Embryonic facial prominence (tissue), 1 donor: ENCODE measurements around the gene RASL11B.
"Not testable (repeated sequence)": the region's sequence is repeated elsewhere in the genome, so short reads cannot be mapped to it uniquely, and the experiment has no call there.

ENCODE experiments used
- DNase-seq: peaks from one replicate; pipeline ENCODE4 v3.0.0-alpha.2; 2016; ENCODE audit errors: extremely low spot score

Gene RASL11B, protein sequence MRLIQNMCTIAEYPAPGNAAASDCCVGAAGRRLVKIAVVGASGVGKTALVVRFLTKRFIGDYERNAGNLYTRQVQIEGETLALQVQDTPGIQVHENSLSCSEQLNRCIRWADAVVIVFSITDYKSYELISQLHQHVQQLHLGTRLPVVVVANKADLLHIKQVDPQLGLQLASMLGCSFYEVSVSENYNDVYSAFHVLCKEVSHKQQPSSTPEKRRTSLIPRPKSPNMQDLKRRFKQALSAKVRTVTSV

DNA sequence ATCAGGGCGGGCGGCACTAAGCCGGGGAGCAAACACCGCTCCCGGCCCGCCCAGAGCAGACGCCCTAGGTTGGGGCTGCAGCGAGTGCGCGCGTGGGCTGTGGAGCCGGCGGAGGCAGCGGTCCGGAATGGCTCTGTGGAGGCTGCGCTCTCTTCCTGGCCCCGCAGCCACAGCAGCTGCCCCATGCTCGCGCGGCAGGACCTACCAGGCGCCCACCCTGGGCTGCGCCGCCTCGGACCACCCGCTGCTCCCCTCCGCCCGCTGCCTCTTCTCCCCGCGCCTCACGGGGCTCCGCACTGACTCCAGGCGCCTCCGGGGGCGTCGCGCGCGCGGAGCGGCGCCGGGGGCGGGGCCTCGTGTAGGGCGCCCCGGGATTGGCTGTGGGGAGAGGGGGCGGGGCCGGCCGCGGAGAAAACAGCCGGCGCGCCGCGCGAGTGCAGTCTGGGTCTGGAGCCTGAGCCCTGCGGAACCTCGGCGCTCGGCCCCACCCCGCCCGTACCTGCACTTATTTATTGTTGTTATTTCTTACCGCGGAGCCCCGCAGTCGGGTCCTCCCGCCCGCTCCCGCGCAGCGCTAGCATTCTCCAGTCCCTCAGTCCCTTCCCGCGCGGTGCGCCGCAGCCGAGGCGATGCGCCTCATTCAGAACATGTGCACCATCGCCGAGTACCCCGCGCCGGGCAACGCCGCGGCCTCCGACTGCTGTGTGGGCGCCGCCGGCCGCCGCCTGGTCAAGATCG, at the start of gene RASL11B:
TSS of gene RASL11B (plus strand) at position 439 of the 738 bp plus-strand sequence. CDS start at position 630, 191 bp downstream.
- no peak for DNase-seq

DNA sequence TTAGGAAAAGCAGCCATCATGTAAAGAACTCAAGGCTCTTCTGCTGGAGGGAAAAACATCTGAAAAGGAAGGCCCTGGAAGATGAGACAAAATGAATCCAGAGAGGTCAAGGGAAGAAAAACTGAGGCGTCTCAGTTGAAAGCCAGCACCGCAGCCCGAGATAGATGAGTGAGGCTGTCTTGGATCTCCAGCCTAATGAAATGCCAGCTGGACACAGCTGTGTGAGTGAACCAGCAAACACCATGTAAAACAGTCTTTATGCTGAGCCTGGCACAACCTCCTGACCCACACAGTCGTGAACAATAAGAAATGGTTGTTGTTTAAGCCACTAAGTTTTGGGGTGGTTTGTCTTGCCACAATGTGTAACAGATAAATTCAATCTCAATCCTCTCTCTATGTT, 48.6 kb upstream of the RASL11B start:
- no peak for DNase-seq

DNA sequence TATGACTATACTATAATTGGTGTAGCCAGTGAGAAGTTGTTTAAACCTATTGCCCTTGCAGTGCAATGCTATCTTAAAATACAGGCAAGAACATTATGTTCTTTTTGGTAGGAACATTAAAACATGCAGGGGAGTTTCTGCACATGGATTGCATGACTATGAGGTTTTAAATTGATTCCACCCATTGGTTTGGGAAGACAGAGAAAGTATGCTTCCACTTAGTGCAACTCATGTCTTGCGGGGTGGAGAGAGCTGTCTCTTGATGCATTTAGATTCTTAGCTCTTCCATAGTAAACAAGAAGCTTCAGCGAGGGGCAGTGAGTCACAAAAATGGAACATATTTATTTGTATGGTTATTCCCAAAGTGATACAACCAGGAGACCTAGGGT, 39.5 kb upstream of the RASL11B start:
- no peak for DNase-seq

DNA sequence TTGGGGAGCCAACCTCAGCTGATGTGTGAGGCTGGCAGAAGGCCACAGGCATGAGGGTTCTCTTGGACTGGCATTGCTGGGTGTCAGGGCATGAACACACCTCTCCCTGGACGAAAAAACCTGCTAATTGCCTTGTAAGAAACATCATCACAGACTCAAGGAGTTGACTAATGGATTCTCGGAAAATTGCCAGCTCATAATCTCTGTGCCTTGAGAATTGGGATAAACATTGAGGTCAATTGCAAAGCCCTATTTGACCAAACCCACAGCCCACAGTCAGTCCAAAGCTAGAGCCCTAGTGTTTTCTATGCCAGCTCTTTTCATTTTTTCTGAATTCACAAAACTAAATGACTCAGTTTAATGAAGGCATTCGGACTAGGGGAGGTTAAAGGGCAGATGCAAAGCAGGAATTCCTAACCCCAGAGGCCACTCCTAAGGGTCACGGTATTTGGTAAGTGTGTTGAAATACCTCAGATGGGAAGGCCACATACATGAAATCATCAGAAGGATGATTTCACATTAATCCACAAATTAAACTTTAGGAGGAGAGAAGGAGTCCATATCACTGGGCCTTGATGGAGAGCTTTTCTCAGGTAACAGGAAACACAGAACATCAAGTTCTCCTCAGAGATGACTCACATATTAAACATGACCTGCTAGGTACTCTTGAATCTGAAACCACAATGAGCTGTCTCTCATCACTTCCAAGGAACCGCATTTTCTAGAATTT, 39.0 kb upstream of the RASL11B start:
- DNase-seq = no peak

DNA sequence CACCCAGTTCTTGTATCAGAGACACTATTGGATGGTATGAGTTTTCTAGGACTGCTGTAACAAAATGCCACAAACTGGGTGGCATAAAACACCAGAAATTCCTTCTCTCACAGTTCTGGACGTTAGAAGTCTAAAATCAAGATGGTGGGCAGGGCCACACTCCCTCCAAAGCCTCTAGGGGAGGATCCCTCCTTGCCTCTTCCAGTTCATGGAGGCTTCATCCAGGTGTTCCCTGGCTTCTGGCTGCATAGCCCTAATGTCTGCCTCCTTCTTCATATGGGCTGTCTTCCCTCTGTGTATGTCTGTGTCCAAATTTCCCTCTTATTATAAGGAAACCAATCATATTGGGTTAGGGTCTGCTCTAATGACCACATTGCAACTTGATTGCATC, 38.4 kb upstream of the RASL11B start:
- no peak for DNase-seq

DNA sequence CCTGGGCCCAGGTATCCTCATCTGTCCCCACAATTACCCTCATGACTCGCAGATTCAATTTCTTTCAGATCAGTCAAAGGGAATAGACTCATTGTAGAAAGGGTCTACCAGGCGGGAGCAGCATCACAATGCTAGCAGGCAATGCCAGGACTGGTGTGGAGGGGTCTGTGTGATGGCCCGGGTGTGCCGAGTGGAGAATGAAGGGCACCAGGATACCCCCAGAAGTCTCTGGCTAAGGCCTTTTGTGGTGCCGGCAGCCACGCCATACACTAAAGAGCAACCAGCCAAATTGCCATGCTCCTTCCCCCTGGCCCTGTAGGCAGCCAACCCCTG, 37.9 kb upstream of the RASL11B start:
- no peak for DNase-seq

DNA sequence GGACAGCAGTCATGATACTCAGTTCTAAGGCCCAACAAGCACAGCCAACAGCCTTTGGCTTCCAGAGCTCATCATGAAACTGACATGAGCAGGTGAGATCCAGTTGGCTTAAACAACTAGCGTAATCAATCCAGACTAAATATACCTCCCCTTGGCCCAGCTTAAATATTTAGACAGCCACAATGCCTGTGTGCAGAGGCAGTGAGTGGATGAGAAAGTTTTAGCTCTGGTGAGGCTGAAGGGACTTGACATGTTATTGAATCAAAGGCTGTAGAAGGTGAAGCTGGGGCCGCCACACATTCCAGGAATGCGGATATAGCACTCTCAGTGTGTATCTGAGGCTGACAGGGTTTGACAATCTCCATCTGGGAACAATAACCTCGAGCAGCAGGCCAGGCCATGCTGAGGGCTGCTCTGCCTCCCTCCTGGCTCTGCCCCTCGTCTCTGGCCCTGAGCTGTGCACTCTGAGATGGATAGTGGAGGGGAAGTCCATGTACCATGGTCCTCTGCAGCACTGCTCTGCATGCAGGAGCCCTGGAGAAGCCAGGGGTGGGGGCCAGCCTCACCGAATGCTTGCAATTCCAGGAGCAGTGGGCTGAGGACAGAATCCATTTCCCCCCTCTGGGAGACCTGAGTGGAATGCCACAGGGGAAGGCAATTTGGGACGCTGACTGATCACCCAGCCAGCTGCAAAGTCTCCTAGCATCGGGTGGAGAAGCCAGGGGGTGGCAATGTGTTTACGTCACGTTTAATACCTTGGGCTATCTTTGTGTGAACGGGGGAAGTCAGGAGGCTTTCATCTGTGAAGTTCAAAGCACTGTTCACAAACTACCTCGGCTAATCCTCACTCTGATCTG, 37.3 kb upstream of the RASL11B start:
- no peak for DNase-seq

DNA sequence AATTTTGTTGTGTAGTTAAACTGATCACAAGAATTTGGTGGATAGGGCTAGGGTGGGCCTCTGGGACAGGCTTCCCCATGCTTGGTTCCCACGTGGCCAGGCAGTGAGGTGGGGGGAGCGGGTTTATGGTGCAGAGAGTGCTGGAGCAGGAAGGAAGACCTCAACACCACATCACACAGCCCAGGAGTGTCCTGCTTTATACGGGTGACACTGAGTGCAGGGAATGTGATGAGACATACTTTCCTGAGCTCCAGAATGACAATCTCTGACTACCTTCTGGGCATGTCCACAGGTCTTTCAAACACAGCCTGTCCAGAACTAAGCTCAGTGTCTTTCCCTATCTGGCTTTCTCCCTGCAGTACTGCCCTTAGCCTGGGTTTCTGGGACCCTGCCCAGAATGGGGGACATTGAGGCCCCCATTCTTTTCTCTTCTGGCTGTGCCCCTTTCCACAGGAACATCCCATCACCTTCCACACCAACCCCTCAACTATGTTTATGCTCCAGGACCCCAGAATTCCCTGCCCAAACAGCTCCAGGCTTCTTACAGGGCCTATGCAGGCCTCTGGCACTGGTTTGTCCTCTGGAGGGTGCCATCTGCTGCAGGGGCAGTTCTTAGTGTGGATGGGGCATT, 36.5 kb upstream of the RASL11B start:
- no peak for DNase-seq

DNA sequence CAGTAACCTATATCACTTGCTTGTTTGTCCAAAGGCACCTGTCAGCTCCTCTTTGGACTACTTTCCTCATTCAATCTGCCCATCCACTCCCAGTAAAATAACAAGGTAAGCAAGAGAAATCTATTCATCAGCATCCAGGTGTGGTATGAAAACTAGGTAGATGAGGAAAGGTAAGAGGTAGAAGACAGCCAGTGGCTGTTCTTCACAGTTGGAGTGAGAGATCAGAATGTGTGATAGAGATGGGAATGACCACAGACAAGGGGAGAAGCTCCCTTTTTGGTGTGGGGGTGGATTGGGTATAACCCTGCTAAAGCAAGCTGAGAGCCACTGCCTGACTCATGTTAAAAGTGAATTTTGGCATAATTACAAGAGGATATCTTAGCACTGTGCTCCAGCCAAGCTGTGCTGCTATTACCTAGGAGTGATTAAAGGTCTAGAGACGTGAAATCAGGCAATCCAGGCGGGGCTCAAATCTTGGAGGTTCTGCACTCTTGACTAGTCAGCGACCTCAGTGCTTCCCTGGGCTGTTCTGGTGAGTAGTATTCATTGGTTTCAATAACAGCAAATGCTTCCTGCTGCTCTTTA, 28.1 kb upstream of the RASL11B start:
- DNase-seq = no peak

DNA sequence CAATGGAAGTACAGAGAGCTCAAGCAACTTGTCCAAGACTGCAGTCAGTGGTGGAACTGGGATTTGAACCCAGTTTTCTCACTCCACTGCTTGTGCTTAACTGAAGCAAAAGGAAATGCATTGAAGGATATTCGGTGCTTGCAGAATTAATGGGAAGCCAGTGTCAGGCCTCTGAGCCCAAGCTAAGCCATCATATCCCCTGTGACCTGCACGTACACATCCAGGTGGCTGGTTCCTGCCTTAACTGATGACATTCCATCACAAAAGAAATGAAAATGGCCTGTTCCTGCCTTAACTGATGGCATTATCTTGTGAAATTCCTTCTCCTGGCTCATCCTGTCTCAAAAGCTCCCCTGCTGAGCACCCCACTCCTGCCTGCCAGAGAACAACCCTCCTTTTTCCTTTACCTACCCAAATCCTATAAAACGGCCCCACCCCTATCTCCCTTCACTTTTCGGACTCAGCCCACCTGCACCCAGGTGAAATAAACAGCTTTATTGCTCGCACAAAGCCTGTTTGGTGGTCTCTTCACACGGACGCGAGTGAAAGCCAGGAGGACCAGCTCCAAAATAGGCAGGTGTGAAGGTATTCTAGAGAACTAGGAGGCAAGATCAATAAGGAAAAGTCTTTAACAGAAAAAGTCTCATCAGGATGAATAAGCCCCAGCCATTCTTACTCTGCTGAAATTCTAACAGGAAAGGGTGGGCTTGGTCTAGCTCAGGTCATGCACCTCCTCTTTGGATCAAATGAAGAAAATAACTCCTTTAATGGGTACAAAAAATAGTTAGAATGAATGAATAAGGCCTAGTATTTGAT, 27.3 kb upstream of the RASL11B start:
- not testable (repeated sequence) for DNase-seq

DNA sequence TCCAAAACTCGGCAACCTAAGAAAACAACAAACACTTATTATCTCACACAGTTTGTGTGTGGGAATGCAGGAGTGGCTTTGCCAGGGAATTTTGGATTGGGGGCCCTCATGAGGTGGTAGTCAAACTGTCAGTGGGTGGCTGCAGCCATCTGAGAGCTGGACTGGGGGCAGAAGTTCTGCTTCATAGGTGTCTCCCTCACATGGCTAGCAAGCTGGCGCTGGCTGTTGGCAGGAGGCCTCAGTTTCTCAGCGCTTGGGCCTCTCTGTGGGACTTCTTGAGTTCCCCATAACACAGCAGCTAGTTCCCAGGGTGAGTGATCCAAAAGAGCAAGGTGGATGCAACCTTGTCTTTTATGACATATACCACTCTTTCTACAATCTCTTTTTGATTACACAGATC, 26.0 kb upstream of the RASL11B start:
- no peak for DNase-seq

DNA sequence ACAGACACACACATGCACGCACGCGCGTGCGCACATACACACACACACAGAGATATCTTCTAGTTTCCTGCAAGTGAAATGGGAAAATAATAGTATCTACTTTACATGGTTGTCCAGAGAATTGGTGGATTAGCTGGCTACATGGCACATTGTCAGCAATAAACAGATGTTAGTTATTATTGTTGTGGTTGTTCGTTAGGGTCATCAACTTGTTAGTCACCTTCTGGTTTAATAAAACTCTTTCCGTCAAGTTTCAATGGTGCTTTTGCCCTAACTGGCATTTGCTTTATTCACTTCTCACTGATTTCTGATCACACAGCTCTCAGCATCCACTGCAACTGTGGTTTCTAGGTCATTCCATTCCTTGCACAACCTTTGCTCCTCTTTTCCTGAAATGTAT, 25.4 kb upstream of the RASL11B start:
- DNase-seq = no peak

DNA sequence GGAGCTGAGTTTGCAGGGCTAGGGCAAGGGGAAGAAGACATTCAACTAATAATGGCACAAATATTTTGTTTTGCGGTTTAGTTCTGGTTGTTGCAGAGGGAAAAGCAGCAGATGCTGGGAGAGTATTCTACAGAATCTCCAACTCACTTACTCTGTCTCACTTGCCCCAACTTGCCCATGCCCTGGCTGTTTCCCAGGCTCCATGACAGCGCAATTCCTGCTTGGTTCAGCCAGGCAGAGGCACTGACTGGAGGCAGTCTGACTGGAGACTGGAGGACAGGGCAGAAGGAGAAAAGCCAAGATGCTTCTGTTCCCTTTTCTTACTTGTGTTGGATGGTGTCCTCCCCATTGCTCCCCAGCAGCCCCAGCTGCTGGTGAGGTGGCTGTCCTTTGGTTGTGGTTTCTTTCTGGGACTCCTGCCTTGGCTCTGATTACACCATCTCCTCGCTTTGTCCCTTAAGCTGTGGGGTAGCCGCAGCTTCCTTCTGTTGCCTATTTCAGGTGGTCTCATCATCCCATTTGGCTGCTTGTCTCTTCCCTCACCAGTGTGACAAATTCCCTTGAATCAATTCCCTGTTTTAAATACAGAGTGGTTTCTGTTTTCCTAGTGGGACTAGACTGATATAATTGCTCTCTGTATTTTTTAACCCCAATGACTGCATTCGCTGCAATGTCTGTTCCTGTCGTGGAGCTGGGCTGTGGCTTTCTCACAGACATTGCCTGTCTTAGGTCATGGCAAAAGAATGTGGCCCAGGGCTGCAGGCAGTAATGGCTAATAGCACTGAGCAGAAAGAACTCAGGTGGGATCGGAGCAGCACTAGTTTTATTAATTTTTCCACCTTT, 24.2 kb upstream of the RASL11B start:
- no peak for DNase-seq

DNA sequence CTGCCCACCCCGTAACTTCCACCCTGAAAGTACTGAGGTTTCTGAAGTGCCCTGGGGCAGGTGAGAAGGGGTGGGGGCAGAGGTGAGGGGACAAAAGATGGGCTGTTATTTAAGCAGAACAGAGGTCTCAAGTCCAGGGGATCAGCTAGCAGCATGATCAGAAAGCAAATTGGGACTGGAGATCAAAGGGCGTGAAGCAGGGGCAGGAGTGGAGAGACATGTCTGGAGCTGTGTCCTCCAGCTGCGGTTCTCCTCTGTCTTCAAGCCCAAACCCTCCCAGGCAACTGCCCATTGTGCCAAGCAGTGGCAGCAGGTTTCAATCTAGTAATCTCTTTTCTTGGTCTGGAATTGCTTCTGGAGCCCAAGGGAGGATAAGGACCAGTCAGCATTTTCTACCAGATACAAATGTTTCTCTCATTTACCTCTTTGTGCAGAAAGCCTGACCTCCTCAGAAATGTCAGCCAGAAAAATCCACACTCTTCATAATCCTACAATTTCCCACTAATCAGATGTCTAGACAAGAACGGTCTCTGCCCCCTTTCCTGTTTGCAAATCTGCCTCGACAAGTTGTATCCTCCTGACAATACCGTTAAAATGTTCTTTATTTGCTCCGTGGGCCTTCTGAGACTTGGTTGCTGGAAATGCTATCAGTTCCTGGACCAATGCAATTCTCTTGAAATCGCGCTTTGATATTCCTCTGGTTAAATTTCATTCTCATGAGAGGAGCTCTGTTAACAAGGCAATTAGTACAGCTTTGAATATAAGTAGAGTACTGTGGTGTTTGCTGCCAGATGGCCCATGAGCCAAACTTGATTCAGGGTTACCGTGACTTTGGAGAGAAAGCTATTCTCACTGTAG, 23.2 kb upstream of the RASL11B start:
- no peak for DNase-seq

DNA sequence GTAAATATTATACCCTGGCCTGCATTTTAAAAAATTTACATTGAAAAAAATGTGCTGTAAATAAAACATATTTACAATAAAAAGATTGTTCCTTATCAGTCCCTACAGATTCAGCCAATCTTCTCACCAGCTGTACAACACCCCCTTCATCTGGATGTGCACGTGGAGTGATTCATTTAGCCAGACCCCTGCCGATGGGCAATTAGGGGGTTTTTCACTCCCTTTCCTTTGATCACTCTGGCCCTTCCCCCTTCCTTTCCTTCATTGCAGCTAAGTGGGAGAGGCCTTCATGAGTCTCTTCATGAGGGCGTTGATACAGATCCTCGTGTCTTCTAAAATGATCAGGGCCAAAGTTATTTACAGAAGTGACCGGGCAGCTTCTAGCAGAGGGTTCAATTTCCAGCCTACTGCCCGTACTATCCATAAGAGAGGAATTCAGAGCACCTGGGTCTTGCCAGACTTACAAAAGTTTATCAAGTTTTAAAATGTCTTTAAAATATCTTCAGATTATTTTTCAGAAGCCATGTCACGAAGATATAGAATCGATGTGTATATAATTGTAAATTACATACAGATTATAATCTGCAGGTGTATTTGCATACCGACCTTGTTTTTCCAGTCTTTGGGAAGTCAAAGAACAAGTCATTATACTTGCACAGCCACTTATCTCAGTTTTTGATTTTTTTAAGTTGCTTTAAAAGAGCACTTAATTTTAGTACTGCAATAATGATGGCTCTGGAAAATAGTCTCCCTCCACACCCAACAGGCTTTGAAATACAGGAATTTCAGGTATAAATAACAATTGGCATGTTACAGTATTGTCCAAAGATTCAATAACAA, 21.4 kb upstream of the RASL11B start:
- DNase-seq = no peak

DNA sequence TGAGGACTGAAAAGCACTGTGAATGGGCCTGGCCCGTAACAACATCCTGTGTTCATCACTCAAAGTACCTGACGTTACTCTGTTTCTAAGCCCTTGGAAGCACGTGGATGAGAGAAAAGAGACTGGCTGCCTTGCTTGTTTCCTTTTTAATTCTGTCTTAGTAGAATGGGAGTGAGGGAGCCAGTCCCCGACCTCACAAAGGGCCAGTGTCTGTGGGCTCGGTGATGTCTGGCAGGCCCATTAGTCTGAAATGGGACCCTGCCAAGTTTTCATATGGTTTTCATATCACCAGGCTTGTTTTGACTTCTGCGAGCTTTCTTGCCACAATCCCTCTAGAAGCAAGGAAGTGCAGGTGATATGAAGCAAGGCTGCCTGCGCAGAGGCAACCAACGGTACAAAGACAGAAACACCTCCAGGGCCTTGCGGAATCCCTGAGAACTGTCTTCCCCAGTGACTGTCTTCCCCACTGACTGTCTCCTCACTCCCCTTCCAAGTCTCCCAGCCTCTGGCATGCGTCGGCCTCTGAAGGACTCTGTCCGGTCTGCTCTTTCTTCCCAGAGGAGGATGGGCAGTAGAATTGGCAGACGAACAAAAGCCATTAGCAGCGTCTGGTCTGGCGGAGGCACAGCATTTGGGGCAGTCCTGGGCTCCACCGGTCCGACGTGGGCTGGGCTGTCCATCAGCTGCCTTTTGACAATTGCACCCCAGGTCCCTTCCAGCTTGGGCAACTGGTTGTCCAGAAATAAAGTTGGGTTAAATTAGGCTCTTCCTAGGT, 20.2 kb upstream of the RASL11B start:
- no peak for DNase-seq

DNA sequence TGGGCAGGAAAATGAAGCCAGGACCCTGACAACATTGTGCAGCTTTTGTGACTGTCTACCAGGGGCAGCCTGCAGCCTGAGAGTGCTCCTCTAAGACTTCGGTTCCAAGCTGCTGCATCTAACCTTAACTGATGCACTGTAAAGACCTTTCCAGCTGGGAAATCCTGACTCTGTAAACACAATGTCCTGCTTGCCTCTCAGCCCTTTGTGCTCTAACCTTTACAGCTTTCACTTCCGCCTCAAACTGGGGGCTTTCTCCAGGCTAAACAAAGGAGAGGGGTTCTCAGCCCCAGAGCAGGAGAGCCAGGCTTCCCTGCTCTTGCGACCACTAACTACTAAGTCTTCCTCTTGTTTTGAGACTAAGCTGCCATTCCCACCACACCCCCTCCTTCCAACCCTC, 19.3 kb upstream of the RASL11B start:
- no peak for DNase-seq
